Fibroblast of skin of left quadriceps (primary cell): ENCODE results near the gene BTBD9.

Source experiments
- DNase-seq, 2 experiments: peaks; one replicate each; pipeline ENCODE4 v3.0.0-alpha.2; 2013; ENCODE audit warnings: low read depth in 2 of 2

BTBD9 gene

GRCh38 chr6:38599261-38599660 lies 40.5 kb downstream of the BTBD9 start:
- no peak for DNase-seq

DNA sequence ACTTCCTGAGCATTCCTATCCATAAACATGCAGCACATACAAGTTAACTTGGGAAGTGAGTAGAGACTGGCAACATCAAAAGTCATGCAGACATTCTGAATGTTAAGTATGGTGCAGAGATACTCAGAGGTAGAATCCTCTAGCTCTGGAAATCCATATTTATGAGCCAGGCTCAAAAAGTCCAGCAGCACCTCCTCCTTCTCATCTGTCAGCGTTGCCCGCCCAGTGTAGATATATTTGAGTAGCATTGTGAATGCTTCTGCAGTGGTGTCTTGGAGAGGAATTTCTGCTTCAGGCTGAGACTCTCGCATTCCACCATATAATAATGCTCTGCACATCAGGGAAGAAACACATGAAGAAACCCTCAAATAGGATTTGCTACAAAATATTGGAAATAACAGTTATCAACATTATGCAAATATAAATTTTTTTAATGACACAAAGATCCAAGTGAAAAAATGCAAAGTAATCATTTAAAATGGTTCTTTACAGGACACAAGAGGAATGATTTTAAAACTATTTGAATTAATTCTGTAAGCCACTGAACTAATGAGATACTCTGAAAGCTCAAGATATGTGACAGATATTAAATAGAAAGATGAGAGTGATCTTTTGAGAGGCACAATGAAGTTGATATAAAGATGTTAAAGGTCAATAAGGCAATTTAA lies 45.6 kb downstream of the BTBD9 start:
- no peak for DNase-seq

DNA sequence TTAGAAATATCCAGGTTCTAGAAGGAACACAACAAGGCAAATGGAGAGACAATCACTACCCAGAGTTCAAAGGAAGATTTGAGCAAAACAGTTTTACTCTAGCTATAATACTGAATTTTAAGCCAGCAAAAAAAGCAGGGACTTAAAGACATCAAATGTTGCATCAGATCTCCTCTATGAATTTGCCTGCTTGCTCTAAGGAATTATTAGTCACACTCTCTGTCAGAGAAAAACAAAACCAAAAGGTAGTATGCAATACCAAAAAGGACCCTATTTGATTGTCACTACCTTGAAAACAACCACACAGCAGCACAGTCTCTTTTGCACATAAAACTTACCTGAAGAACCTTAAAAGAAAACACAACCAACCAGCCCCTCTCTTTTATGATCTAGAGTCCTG lies 46.3 kb downstream of the BTBD9 start:
- no peak for DNase-seq

DNA sequence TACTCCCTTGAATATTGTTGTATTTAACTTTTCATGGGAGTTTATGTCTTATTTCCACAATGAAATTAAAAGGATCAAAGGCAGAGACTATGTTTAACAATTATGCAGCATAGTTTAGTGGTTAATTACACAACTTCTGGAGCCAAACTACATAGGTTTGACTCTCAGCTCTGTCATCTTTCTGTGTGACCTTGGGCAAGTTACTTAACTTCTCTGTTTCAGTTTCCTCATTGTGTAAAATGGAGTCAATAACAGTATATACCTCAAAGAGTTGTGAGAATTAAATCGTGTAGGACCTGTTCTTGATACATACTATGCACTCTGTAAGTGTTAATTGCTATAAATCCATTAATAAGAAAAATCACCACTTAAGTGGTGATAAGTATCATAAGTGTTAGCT lies 48.3 kb downstream of the BTBD9 start:
- DNase-seq: no peak

GRCh38 chr6:38589367-38589720 lies 50.4 kb downstream of the BTBD9 start:
- no peak for DNase-seq

DNA sequence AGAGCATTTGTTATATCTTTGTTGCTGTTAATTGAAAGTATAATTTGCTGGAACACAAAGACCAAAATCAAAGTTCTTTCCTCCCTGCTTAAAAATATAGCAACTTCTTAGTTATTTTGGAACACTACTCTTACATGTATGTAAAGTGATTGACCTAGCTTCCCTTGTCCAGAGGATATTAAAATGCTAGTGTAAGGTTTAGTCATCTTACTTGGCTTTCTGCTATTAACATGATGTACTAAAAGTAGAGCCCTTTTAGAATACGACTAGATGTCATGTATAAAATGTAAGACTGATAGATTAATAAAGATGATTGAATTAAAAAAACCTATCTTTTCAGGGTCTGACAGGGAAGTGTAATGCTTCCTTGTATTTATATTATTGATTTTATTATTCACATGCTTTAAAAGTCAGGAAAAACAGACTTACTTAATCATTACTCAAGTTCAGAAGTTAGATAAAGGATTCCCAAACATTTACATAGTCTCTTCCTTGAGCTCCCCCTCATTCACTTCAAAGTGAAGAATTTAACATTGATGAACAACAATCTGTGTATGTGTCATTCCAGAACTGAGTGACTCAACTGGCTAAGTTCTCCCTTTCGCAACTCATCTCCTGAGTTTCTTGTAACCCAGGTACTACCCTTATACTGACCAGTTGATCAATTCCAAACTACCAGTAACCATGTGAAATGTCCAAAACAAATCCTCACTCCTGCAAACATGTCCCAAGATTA lies 50.9 kb downstream of the BTBD9 start:
- DNase-seq: peak; percentile 11 to 19

GRCh38 chr6:38587766-38588362 lies 51.9 kb downstream of the BTBD9 start:
- DNase-seq: no peak

GRCh38 chr6:38586992-38587391 lies 52.7 kb downstream of the BTBD9 start:
- DNase-seq: no peak

GRCh38 chr6:38584731-38585130 lies 55.0 kb downstream of the BTBD9 start:
- no peak for DNase-seq

- DNase-seq: no peak
Measured at GRCh38 chr6:38583523-38583922, 56.2 kb downstream of the BTBD9 start.

- DNase-seq: no peak
Measured at GRCh38 chr6:38580030-38580429, 59.7 kb downstream of the BTBD9 start.

DNA sequence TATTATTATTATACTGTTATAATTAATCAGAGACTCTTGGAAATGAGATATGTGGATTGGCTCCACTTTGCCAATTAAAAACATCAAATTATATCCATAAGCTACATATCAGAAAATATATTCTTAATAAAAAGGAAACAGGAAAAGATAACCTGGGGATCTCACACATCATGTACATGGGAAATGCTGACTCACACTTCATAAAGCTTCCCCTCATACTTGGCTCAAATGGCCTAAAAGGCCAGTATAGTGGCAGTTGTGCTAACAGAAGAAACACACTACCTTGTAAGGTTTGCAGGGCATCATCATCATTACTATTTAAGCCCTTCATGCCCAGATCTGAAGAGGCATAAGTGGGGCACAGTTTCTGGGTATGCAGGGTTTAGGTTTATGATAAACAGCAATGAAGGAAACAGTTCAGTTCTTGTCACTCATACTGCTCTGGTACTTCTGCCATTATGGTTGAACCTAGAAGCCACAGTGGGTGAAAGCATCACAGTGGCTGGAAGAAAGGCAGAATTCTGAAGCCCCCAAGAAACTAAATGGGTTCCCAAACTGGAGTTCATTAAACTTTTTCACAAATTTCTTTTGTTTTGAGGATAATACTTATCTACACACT lies 60.6 kb downstream of the BTBD9 start:
- DNase-seq: no peak

GRCh38 chr6:38578075-38578474 lies 61.7 kb downstream of the BTBD9 start:
- no peak for DNase-seq

DNA sequence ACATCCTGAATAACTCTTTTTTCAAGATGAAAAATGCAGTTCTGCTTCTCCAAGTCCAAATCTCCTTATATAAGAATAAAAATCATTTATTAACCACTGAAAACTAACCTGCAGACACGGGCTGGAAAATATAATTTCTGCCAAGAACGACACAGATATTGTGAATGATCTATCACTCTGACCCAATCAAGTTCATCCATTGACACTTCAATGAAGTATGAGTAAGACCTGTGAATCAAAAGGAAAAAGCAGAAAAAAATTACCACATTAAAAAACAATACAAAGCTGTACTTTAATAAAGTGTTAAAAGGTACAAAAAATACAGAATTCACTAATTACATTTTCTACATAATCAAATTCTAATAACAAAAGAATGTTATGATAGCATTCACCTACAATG lies 62.2 kb downstream of the BTBD9 start:
- DNase-seq: no peak

GRCh38 chr6:38573801-38574395 lies 65.8 kb downstream of the BTBD9 start:
- no peak for DNase-seq

- no peak for DNase-seq
Measured at GRCh38 chr6:38572186-38572813, 67.4 kb downstream of the BTBD9 start.

DNA sequence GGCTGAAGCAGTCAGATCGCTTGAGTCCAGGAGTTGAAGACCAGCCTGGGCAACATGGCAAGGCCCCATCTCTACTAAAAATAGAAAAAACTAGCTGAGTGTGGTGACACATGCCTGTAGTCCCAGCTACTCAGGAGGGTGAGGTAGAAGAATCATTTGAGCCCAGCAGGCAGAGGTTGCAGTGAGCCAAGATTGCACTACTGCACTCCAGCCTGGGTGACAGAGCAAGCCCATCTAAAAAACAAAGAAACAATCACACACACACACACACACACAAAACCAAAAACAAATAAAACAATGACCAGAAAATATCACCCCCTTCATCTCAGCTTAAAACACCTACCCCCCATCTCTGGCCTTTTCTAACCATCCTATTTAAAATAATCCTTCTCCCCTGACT lies 68.0 kb downstream of the BTBD9 start:
- DNase-seq: no peak

GRCh38 chr6:38570750-38571149 lies 69.0 kb downstream of the BTBD9 start:
- DNase-seq: no peak

GRCh38 chr6:38567436-38567835 lies 72.3 kb downstream of the BTBD9 start:
- DNase-seq: peak; percentile 85 to 89

- no peak for DNase-seq
Measured at GRCh38 chr6:38566295-38567030, 73.3 kb downstream of the BTBD9 start.

DNA sequence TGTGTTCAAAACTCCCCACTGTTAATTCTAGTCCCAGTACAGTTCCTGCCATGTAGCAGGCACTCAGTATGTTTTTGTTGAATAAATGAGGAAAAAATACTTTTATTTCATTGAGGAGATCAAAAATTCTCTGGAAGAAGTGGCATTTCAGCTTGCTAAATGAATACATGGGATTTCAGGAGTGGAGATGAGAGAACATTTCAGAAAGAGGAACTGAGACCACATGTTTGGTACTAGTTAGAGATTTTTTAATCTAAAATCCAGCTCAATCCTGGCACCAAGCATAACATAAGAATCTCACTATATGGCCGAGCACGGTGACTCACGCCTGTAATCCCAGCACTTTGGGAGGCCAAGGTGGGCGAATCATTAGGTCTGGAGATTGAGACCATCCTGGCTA lies 75.4 kb downstream of the BTBD9 start:
- DNase-seq: no peak
